Measurements from ENCODE around the gene CDH13.

DNA sequence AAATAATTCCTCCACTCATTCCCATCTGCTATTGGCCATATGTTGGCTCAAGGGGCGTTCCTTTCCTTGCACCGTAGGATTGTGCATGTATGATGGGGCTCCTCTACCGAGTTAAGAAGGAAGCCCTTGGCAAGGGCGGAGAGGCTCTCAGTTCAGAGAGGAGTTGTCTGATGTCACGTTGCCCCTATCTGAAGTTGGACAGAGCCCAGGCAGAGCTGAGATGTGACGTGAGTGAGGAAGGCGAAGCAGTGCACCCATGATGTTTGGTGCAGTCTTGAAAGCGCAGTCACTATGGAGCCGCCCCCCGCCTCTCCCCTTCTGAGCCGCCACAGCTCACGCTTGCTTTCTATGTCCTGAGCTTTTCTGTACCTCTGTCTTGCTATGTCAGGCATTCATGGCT, 40.7 kb downstream of the CDH13 start:
- TF ChIP-seq, protein P1, sequence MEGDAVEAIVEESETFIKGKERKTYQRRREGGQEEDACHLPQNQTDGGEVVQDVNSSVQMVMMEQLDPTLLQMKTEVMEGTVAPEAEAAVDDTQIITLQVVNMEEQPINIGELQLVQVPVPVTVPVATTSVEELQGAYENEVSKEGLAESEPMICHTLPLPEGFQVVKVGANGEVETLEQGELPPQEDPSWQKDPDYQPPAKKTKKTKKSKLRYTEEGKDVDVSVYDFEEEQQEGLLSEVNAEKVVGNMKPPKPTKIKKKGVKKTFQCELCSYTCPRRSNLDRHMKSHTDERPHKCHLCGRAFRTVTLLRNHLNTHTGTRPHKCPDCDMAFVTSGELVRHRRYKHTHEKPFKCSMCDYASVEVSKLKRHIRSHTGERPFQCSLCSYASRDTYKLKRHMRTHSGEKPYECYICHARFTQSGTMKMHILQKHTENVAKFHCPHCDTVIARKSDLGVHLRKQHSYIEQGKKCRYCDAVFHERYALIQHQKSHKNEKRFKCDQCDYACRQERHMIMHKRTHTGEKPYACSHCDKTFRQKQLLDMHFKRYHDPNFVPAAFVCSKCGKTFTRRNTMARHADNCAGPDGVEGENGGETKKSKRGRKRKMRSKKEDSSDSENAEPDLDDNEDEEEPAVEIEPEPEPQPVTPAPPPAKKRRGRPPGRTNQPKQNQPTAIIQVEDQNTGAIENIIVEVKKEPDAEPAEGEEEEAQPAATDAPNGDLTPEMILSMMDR (IDR thresholded peaks at IDR 0.05), result no peak
- no peak for TF ChIP-seq POLR2A (IDR thresholded peaks at IDR 0.05)

Measured in body of pancreas (tissue), 4 donors.